Gastrocnemius medialis (tissue), 4 donors: Measurements from ENCODE around the gene NIPAL1. TPM values are rescaled to one million over a fixed set of nuclear protein-coding genes. Genes with fewer than 3 reads are reported as not detected.

Experiments
- ATAC-seq, 2 donors: fragments of 150-250 bp; one replicate each; pipeline ENCODE4 v1.9.1; 2016
- DNase-seq, 2 donors: peaks; one replicate each; pipeline ENCODE4 v3.0.0-alpha.2; 2019
- H3K27ac ChIP-seq, 4 donors: fragments of 200-600 bp; sonication (generic); 1 replicate in 1 of 4; 2 replicates in 3 of 4; pipeline ENCODE4 v1.5.1; 2016 to 2018; ENCODE audit warnings: mild to moderate bottlenecking in 2 of 4, moderate library complexity in 1 of 4
- H3K27me3 ChIP-seq, 3 donors: fragments of 200-600 bp; sonication (generic) in 2 of 3; 1 replicate in 1 of 3; 2 replicates in 2 of 3; pipeline versions ENCODE4 v1.5.1 to v1.6.0; 2016 to 2019; ENCODE audit warnings: mild to moderate bottlenecking in 1 of 3, moderate library complexity in 1 of 3
- H3K36me3 ChIP-seq, 2 donors: fragments of 200-600 bp; sonication (generic) in 1 of 2; one replicate each; pipeline ENCODE4 v1.5.1; 2017 to 2018
- H3K4me1 ChIP-seq, 2 donors: fragments of 200-600 bp; sonication (generic) in 1 of 2; one replicate each; pipeline ENCODE4 v1.5.1; 2016 to 2017; ENCODE audit warnings: mild to moderate bottlenecking in 2 of 2
- H3K4me3 ChIP-seq, 4 donors: fragments of 200-600 bp; sonication (generic) in 3 of 4; 1 replicate in 1 of 4; 2 replicates in 3 of 4; pipeline ENCODE4 v1.5.1; 2016 to 2019; ENCODE audit warnings: mild to moderate bottlenecking in 2 of 4
- H3K9me3 ChIP-seq, 3 donors: fragments of 200-600 bp; sonication (generic) in 2 of 3; 1 replicate in 1 of 3; 2 replicates in 2 of 3; pipeline ENCODE4 v1.5.1; 2016 to 2019
- POLR2A ChIP-seq, 2 donors: fragments of 450-650 bp; IDR thresholded peaks; one replicate each; pipeline ENCODE4 v1.6.1; 2017; ENCODE audit warnings: antibody characterized with exemption in 2 of 2, mild to moderate bottlenecking in 2 of 2, moderate library complexity in 2 of 2
- in situ Hi-C, 4 donors: fragments of 200-750 bp; cut with MboI; loops; one replicate each; pipeline versions ENCODE4 v1.15.0 to v1.8.0; 2017; ENCODE audit warnings: low sequenced_read_pairs in 4 of 4
- intact Hi-C: fragments of 100-400 bp; cut with DNase I; formaldehyde crosslinking; loops from one replicate; pipeline ENCODE4 v1.15.1; 2023; ENCODE audit warnings: low total_unique reads
- total RNA-seq, 4 donors: library from RNA; depleted of rRNA; stranded (reverse); fragments of >200 nt; gene quantifications; one replicate each; pipeline versions ENCODE4 v1.1.0 to v1.2.3, GENCODE V29; 2016
- TF ChIP-seq, protein P1 (sequence below), 5 experiments: fragments of 450-650 bp in 3 of 5; fragments of 200-600 bp in 2 of 5; sonication (generic) in 2 of 5; IDR thresholded peaks in 4 of 5; conservative IDR thresholded peaks in 1 of 5; 1 replicate in 4 of 5; 2 replicates in 1 of 5; pipeline ENCODE4 v1.5.1; 2016 to 2019; ENCODE audit warnings: antibody characterized with exemption in 5 of 5, mild to moderate bottlenecking in 3 of 5, moderate library complexity in 3 of 5

The NIPAL1 gene
- total RNA-seq, 4 donors from 2014 or later, result 0.07 to 0.51 (median 0.15) TPM; not detected in 1

- Histone ChIP-seq H3K4me3 (no peak overlapping the region), H3K9me3 (no peaks in the 10 kb centered on the region), H3K36me3 (no peaks in the 10 kb centered on the region), H3K4me1 (no peaks in the 10 kb centered on the region), H3K27ac (no peak overlapping the region), H3K27me3 (no peaks in the 10 kb centered on the region)
- TF ChIP-seq, protein P1, sequence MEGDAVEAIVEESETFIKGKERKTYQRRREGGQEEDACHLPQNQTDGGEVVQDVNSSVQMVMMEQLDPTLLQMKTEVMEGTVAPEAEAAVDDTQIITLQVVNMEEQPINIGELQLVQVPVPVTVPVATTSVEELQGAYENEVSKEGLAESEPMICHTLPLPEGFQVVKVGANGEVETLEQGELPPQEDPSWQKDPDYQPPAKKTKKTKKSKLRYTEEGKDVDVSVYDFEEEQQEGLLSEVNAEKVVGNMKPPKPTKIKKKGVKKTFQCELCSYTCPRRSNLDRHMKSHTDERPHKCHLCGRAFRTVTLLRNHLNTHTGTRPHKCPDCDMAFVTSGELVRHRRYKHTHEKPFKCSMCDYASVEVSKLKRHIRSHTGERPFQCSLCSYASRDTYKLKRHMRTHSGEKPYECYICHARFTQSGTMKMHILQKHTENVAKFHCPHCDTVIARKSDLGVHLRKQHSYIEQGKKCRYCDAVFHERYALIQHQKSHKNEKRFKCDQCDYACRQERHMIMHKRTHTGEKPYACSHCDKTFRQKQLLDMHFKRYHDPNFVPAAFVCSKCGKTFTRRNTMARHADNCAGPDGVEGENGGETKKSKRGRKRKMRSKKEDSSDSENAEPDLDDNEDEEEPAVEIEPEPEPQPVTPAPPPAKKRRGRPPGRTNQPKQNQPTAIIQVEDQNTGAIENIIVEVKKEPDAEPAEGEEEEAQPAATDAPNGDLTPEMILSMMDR (IDR thresholded peaks at IDR 0.05 in 4 of 5, conservative IDR thresholded peaks at IDR 0.05 in 1 of 5), result no peak
- no peak for TF ChIP-seq POLR2A (IDR thresholded peaks at IDR 0.05)
- ATAC-seq (no peak), DNase-seq (no peak)
- intact Hi-C loops (no loop called here), in situ Hi-C loops (no loop called here)
Measured at GRCh38 chr4:48058617-48059530, 42.3 kb downstream of the NIPAL1 start.

GRCh38 chr4:48064349-48064748 is 47.8 kb downstream of the NIPAL1 start:
- H3K4me3 ChIP-seq, result no peak overlapping the region
- DNase-seq (no peak), ATAC-seq (no peak)
- no peaks in the 10 kb centered on the region for H3K36me3 ChIP-seq
- TF ChIP-seq POLR2A (IDR thresholded peaks at IDR 0.05), result no peak
- TF ChIP-seq, protein P1 (IDR thresholded peaks at IDR 0.05 in 4 of 5, conservative IDR thresholded peaks at IDR 0.05 in 1 of 5), result no peak
- no peaks in the 10 kb centered on the region for H3K4me1 ChIP-seq
- H3K27ac ChIP-seq, result no peak overlapping the region
- no peaks in the 10 kb centered on the region for H3K9me3 ChIP-seq
- in situ Hi-C loops, result no loop called here
- intact Hi-C loops, result no loop called here
- H3K27me3 ChIP-seq, result no peaks in the 10 kb centered on the region

GRCh38 chr4:48065587-48066052 is 49.0 kb downstream of the NIPAL1 start:
- Histone ChIP-seq H3K27me3 (no peaks in the 10 kb centered on the region), H3K4me1 (no peaks in the 10 kb centered on the region), H3K27ac (no peak overlapping the region), H3K9me3 (no peaks in the 10 kb centered on the region), H3K4me3 (no peak overlapping the region), H3K36me3 (no peaks in the 10 kb centered on the region)
- no peak for DNase-seq
- ATAC-seq, result no peak
- in situ Hi-C loops (no loop called here), intact Hi-C loops (no loop called here)
- TF ChIP-seq, protein P1 (IDR thresholded peaks at IDR 0.05 in 4 of 5, conservative IDR thresholded peaks at IDR 0.05 in 1 of 5), result no peak
- TF ChIP-seq POLR2A (IDR thresholded peaks at IDR 0.05), result no peak

DNA sequence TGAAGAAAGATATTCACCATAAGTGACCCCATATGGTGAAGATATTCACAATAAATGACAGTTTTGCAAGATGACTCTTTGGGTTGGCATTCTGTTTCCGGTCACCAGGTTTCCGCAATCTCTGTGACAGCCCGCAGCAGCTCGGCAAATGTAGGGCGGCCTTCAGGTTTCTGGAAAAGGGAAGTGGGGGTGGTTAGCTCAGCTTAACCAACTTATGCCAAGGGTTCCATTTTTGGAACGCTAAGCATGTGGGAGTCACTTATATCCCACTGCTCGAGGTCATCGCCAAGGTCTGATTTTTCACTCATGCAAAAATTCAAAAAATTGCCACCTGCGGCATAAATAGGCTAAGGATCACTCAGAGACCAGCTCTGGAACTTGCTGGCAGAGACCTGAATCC is 51.0 kb downstream of the NIPAL1 start:
- intact Hi-C loops, result no loop called here
- ATAC-seq, result no peak
- DNase-seq, result no peak

DNA sequence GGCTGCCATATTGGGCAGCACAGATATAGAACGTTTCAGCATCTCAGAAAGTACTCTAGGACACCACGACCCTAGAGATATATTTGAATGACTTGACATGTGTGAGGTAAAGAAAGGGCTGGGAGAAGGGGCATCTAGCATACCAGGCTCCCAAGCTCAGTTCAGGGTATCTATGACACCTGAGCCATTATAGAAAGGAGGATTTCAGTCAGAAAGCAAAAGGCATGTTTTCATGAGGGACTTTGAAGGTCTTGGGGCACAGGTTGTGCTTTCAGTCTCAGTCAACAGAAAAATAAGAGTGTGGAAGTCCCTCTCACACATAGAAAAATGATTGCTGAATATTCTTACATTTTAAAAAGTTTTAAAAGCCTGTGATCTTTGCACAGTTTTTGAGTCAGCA is 51.6 kb downstream of the NIPAL1 start:
- Histone ChIP-seq H3K9me3 (no peaks in the 10 kb centered on the region), H3K27me3 (no peaks in the 10 kb centered on the region), H3K4me3 (no peak overlapping the region), H3K4me1 (no peaks in the 10 kb centered on the region), H3K36me3 (no peaks in the 10 kb centered on the region), H3K27ac (no peak overlapping the region)
- TF ChIP-seq, protein P1 (IDR thresholded peaks at IDR 0.05 in 4 of 5, conservative IDR thresholded peaks at IDR 0.05 in 1 of 5), result no peak
- no peak for TF ChIP-seq POLR2A (IDR thresholded peaks at IDR 0.05)
- DNase-seq, result no peak
- intact Hi-C loops, result no loop called here
- no peak for ATAC-seq
- in situ Hi-C loops, result no loop called here

More for the DNA sequence above, 51.0 kb downstream of the NIPAL1 start:
- Histone ChIP-seq H3K36me3 (no peaks in the 10 kb centered on the region), H3K4me1 (no peaks in the 10 kb centered on the region), H3K27me3 (no peaks in the 10 kb centered on the region), H3K4me3 (no peak overlapping the region), H3K9me3 (no peaks in the 10 kb centered on the region), H3K27ac (no peak overlapping the region)
- TF ChIP-seq POLR2A (IDR thresholded peaks at IDR 0.05), result no peak
- in situ Hi-C loops, result no loop called here
